Prostate gland (tissue), 2 donors: Measurements from ENCODE around the gene KCNAB1. TPM values are rescaled to one million over a fixed set of nuclear protein-coding genes. Genes with fewer than 3 reads are reported as not detected.

ENCODE experiments used
- DNase-seq: peaks from one replicate; pipeline ENCODE4 v3.0.0-alpha.2; 2019; ENCODE audit warnings: low spot score
- H3K27ac ChIP-seq, 2 donors: fragments of 200-600 bp; sonication (generic); 2 replicates each; pipeline ENCODE4 v1.5.1; 2017 to 2019
- H3K27me3 ChIP-seq: fragments of 200-600 bp; sonication (generic); replicated peaks from 2 replicates; pipeline ENCODE4 v1.5.1; 2019; ENCODE audit not compliant: insufficient read depth
- H3K36me3 ChIP-seq, 2 donors: fragments of 200-600 bp; sonication (generic); 1 replicate in 1 of 2; 2 replicates in 1 of 2; pipeline versions ENCODE4 v1.5.1 to v1.8.1; 2017 to 2019
- H3K4me1 ChIP-seq: fragments of 200-600 bp; sonication (generic); replicated peaks from 2 replicates; pipeline ENCODE4 v1.5.1; 2019
- H3K4me3 ChIP-seq, 2 donors: fragments of 200-600 bp; sonication (generic); 2 replicates each; pipeline ENCODE4 v1.5.1; 2017 to 2019
- H3K9me3 ChIP-seq: fragments of 200-600 bp; sonication (generic); 2 replicates; pipeline ENCODE4 v1.5.1; 2017
- CTCF ChIP-seq, 4 experiments: fragments of 200-600 bp in 2 of 4; fragments of 450-650 bp in 2 of 4; sonication (generic) in 2 of 4; IDR thresholded peaks; 1 replicate in 3 of 4; 2 replicates in 1 of 4; pipeline ENCODE4 v1.5.1; 2016 to 2019; ENCODE audit warnings: antibody characterized with exemption in 4 of 4, mild to moderate bottlenecking in 2 of 4, moderate library complexity in 2 of 4
- POLR2A ChIP-seq: fragments of 450-650 bp; IDR thresholded peaks from one replicate; pipeline ENCODE4 v1.6.1; 2016; ENCODE audit warnings: antibody characterized with exemption, mild to moderate bottlenecking
- POLR2AphosphoS5 ChIP-seq: sonication (generic); formaldehyde crosslinking; IDR thresholded peaks from one replicate; pipeline ENCODE4 v1.6.1; 2017; ENCODE audit warnings: antibody characterized with exemption
- WGBS: methylation state at CpG from one replicate; pipeline ENCODE4 v1.1.5; 2018; 5-methylcytosine and 5-hydroxymethylcytosine counted together
- intact Hi-C: fragments of 100-400 bp; cut with DNase I; formaldehyde crosslinking; loops from one replicate; pipeline ENCODE4 v1.14.2; 2022
- total RNA-seq, 2 donors: library from RNA; depleted of rRNA; stranded (reverse); fragments of >200 nt; gene quantifications; one replicate each; pipeline ENCODE4 v1.1.0, GENCODE V29; 2016

KCNAB1 gene
- total RNA-seq, 2 donors from 2014 or later = 5.2 to 9.5 TPM

DNA sequence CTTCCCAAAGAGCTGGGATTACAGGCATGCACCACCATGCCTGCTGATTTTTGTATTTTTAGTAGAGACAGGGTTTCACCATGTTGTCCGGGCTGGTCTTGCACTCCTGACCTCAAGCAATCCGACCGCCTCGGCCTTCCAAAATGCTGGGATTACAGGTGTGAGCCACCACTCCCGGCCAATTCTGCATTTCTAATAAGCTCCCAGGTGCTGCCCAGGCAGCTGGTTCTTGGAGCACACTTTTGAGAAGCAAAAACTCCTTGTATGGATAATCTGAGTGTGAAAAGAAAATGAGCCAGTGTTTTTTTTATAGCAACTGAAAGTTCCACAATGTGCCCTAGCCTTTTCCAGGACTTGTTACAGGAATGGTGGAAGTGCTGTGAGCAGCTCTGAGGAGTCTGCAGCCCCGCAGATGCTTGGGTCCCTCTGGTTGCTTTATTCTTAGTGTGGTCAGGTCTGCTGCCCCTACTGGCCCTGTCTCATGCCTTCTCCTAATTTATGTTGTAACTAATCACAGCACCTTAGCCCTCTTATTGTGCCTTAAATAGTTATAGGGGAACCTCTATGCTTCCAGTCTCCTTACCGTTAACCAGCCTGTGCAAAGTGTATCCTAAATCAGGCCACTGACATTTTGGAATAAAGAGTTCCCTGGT lies 13.5 kb upstream of the KCNAB1 start:
- H3K4me3 ChIP-seq = no peak overlapping the region
- H3K27ac ChIP-seq = no peak overlapping the region
- no peaks in the 10 kb centered on the region for H3K36me3 ChIP-seq
- no peaks in the 10 kb centered on the region for H3K27me3 ChIP-seq
- no peaks in the 10 kb centered on the region for H3K9me3 ChIP-seq
- WGBS = 81% methylated on average over 7 of the region's 7 CpGs
- TF ChIP-seq CTCF (IDR thresholded peaks at IDR 0.05) (no peak), POLR2AphosphoS5 (no peak), POLR2A (no peak)
- intact Hi-C loops = no loop called here
- no peaks in the 10 kb centered on the region for H3K4me1 ChIP-seq
- no peak for DNase-seq

- Histone ChIP-seq H3K4me3 (no peak overlapping the region), H3K4me1 (no peaks in the 10 kb centered on the region), H3K36me3 (no peaks in the 10 kb centered on the region), H3K27me3 (no peaks in the 10 kb centered on the region), H3K27ac (no peak overlapping the region), H3K9me3 (no peaks in the 10 kb centered on the region)
- WGBS = 90% methylated on average over 5 of the region's 5 CpGs
- intact Hi-C loops = no loop called here
- TF ChIP-seq POLR2A (no peak), POLR2AphosphoS5 (no peak), CTCF (IDR thresholded peaks at IDR 0.05) (no peak)
- no peak for DNase-seq
These were observed 12.9 kb upstream of the KCNAB1 start for GRCh38 chr3:156107504-156107903.

DNA sequence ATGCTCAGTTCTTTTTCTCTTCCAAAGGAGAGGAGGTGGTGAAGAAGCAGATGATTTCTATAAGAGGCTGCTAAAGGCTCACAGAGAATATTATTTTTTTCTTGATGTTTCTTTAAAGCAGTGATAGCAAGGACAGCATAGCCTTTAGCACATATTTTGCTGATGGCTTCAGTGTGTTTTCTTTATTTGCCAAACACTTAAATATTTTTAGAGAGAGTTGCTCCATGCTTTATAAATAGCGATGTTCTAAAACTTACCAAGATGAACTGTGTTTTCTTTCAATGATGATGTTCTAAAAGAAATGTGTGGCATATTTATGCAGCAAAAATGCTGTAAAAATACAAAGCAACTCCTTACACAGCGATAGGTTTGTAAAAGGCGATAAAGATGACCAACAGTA lies 11.8 kb upstream of the KCNAB1 start:
- no peaks in the 10 kb centered on the region for H3K27me3 ChIP-seq
- no peaks in the 10 kb centered on the region for H3K36me3 ChIP-seq
- TF ChIP-seq POLR2AphosphoS5 (no peak), CTCF (IDR thresholded peaks at IDR 0.05) (no peak), POLR2A (no peak)
- no peak overlapping the region for H3K4me3 ChIP-seq
- no peak overlapping the region for H3K27ac ChIP-seq
- no peaks in the 10 kb centered on the region for H3K4me1 ChIP-seq
- intact Hi-C loops = no loop called here
- no peak for DNase-seq
- no peaks in the 10 kb centered on the region for H3K9me3 ChIP-seq
- WGBS = 76% methylated on average over 3 of the region's 3 CpGs

- Histone ChIP-seq H3K9me3 (no peaks in the 10 kb centered on the region), H3K4me3 (no peak overlapping the region), H3K27me3 (no peaks in the 10 kb centered on the region), H3K27ac (no peak overlapping the region), H3K4me1 (no peaks in the 10 kb centered on the region), H3K36me3 (no peaks in the 10 kb centered on the region)
- DNase-seq = no peak
- WGBS = 63% methylated on average over 9 of the region's 9 CpGs
- TF ChIP-seq CTCF (IDR thresholded peaks at IDR 0.05) (no peak), POLR2AphosphoS5 (no peak), POLR2A (no peak)
- intact Hi-C loops = no loop called here
These were observed 10.4 kb upstream of the KCNAB1 start for GRCh38 chr3:156109989-156110388.

GRCh38 chr3:156126467-156126866 lies 6.1 kb downstream of the KCNAB1 start:
- whole genome bisulfite sequencing = 76% methylated on average over 3 of the region's 3 CpGs
- Histone ChIP-seq H3K4me3 (no peak overlapping the region), H3K27ac (no peak overlapping the region), H3K36me3 (no peaks in the 10 kb centered on the region), H3K4me1 (no peaks in the 10 kb centered on the region), H3K9me3 (no peaks in the 10 kb centered on the region), H3K27me3 (no peaks in the 10 kb centered on the region)
- intact Hi-C loops = no loop called here
- TF ChIP-seq POLR2AphosphoS5 (no peak), POLR2A (no peak), CTCF (IDR thresholded peaks at IDR 0.05) (no peak)
- DNase-seq = no peak
